D721Med (cell line): Measurements from ENCODE around the gene POLG.

Experiments used
- DNase-seq: peaks from one replicate; pipeline ENCODE4 v3.0.0; 2011; ENCODE audit warnings: low spot score; ENCODE audit not compliant: insufficient read length
- FAIRE-seq: peaks from 2 replicates; lab custom pipeline; 2011; peaks lifted over from hg19 to GRCh38; lab: Jason Lieb, UNC
- TF ChIP-seq, protein P1 (sequence below): IDR thresholded peaks from 2 replicates; pipeline ENCODE4 v1.5.1; 2012; ENCODE audit warnings: mild to moderate bottlenecking, control low read depth; ENCODE audit not compliant: insufficient read depth; ENCODE audit errors: missing control alignments

Gene POLG

DNA sequence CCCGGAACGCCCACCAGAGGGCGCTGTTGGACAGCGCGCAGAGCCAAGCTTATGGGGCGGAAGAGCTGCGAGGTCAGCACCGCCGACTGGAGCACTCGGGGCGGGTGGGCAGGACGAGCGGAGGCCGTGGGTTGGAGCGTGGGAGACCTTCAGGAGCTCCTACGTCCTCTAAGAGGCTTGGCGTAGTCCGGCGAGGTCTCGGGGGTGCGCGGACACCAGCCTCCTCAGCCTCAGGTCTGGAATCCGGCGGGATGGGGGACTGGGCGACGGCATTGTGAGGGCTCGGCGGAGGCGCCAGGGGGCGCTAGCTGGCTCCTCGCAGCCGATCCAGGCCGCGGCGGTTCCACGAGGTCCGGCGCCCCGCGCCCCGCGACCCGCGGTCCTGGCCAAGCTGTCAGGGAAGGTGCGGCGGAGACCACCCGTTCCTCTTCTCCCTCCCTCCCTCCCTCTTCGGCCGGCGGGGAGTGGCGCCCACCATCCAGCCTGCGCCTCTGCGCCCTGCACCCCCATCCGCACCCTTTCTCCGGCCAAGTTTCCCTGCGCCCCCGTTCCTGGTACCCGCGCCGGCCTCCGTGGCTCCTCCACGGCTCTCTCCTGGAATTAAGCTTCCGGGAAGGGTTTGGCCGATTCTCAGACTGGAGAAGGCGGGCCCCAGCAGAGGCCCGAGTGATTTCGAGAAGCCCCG, 24.3 kb upstream of the POLG start:
- TF ChIP-seq, protein P1, sequence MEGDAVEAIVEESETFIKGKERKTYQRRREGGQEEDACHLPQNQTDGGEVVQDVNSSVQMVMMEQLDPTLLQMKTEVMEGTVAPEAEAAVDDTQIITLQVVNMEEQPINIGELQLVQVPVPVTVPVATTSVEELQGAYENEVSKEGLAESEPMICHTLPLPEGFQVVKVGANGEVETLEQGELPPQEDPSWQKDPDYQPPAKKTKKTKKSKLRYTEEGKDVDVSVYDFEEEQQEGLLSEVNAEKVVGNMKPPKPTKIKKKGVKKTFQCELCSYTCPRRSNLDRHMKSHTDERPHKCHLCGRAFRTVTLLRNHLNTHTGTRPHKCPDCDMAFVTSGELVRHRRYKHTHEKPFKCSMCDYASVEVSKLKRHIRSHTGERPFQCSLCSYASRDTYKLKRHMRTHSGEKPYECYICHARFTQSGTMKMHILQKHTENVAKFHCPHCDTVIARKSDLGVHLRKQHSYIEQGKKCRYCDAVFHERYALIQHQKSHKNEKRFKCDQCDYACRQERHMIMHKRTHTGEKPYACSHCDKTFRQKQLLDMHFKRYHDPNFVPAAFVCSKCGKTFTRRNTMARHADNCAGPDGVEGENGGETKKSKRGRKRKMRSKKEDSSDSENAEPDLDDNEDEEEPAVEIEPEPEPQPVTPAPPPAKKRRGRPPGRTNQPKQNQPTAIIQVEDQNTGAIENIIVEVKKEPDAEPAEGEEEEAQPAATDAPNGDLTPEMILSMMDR = peak; percentile 89
- DNase-seq = peak; percentile 78
- no peak for FAIRE-seq

DNA sequence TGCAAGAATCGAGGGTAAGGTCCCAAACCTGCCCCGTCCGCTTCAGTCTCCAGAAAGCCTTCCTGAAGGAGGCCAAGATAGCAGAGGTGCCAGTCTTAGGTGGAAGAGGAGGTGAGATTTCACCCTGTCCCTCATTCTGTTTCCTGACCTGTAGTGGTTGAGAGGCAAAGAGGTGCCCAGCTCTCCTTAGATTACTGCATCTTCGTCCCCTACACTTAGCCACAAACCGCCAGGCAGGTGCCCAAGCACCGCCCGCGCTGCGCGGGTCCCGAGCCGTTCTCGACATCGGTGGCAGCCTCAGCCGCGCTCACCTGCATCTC, 23.8 kb upstream of the POLG start:
- FAIRE-seq (no peak), DNase-seq (no peak)
- TF ChIP-seq, protein P1 = no peak

DNA sequence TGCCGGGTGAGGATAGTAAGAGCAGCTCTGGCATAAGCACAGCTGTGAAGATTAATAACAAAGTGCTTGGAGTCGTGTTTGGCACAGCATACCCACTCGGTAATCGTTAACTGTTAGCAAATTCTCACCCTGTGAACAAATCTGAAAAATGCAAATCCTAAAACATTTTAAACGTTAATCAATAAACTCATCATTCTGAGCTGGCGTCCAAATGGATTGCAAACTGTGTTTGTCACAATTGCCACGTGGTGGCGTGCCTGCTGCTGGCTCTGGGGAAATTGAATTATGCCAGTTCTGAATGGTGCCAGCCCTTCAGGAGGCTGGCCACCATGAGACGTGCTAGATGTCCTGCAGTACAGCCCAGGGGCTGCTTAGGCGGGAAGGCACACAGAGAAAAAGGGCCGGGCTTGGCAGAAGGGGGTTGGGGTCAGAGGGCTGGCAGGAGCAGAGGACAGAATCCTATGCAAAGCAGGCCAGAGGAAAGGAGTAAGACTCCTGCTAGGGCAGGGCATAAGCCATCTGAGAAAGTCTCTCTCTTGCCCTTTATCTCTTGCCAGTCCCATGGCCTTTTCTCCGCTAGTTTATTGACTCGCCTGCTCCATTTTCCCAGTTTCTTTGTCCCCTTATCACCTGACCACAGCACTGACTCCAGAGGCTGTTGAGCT, 22.1 kb upstream of the POLG start:
- DNase-seq (no peak), FAIRE-seq (peak; percentile 21)

DNA sequence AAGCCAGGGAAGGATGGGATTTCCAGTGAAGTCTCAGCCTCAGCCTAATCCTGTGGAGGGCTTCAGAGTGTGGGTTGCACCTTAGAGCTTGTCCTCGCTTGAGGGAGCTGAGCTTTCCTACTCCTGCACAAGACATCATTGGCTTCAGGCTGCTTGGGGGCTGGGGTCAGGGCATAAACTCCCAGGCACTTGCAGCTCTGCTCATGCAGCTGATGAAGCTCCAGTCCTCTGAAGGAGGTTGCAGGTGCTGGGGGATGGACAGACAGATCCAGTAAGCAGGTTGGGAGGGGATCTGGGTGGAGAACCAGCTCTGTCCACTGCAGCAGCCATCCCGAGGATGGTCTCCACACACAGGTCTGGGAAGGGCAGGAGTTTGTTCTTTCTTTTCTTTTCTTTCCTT, 19.4 kb upstream of the POLG start:
- TF ChIP-seq, protein P1 = no peak
- DNase-seq = no peak
- no peak for FAIRE-seq

More for the DNA sequence above, 22.1 kb upstream of the POLG start:
- TF ChIP-seq, protein P1 = peak; percentile 77

DNA sequence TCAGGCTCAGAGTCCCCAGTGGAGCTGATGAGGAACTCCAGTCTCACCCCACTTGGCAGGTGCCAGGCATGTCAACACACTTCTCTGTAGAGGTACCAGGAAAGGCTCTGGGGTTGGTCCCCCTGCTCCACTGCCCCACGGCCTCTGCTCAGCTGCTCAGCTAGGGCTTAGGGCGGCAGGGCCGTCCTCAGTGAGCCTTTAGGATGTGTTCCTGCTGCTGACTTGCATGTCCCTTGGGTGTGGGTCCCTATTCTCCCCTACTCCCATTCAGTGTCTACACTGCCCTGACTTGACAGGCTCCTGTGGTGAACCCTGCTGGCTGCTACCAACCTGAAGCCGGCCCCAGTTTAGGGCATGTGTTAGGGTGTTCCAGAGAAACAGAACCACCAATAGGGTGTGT, 17.9 kb upstream of the POLG start:
- DNase-seq = no peak
- TF ChIP-seq, protein P1 = no peak
- no peak for FAIRE-seq

DNA sequence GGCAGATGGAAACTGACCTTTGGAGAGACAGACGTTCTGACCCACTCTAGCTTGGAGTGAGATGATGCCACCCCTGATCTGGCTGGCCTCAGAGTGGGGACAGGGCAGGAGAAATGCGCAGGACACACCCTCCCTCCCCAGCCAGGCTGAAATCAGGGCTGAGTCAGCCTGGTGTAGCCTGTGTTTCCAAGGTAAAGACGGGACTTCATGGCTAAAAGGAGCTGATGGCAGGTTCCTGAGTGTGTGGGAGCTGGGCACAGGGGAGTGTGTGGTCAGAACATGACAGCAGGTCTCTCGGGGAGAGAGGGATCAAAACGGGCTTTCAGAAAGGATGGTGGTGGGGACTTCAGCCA, 14.6 kb upstream of the POLG start:
- FAIRE-seq (no peak), DNase-seq (no peak)
- TF ChIP-seq, protein P1 = no peak
